ENCODE data around the gene ZNF407.

ZNF407 gene

GRCh38 chr18:74558096-74558495, 39.6 kb upstream of the ZNF407 start:
- H3F3A ChIP-seq (ENCODE audit: insufficient read depth, low read length), result no peaks in the 10 kb centered on the region
- no peaks in the 10 kb centered on the region for H3K9me2 ChIP-seq (replicated peaks; ENCODE audit: insufficient read depth, low read length)
- H3K9me3 ChIP-seq (replicated peaks; ENCODE audit: insufficient read depth, low read length), result no peaks in the 10 kb centered on the region
- no peaks in the 10 kb centered on the region for H3K4me1 ChIP-seq (ENCODE audit: low read length)
- H3K4me2 ChIP-seq (ENCODE audit: low read depth, low read length), result no peak overlapping the region
- H3K27me3 ChIP-seq (replicated peaks; ENCODE audit: insufficient read depth, low read length), result no peaks in the 10 kb centered on the region
- DNase-seq, result no peak
- no peak overlapping the region for H3K27ac ChIP-seq (ENCODE audit: low read length)
- no peak overlapping the region for H3K4me3 ChIP-seq (ENCODE audit: low read length)
- H3K36me3 ChIP-seq (replicated peaks; ENCODE audit: insufficient read depth, low read length), result no peaks in the 10 kb centered on the region
- H3K79me2 ChIP-seq (ENCODE audit: low read length), result no peaks in the 10 kb centered on the region
- TF ChIP-seq CTCF (IDR thresholded peaks at IDR 0.05; ENCODE audit: low read length), result no peak
- TF ChIP-seq EZH2 (optimal IDR thresholded peaks at IDR 0.05; ENCODE audit: low read depth, low read length), result no peak
- TF ChIP-seq EZH2phosphoT487 (IDR thresholded peaks at IDR 0.05; ENCODE audit: low read length), result no peak
- no peaks in the 10 kb centered on the region for H4K20me1 ChIP-seq (ENCODE audit: insufficient read depth, low read length)
- H2AFZ ChIP-seq (ENCODE audit: low read length), result no peak overlapping the region
- no peak overlapping the region for H3K9ac ChIP-seq (ENCODE audit: low read length)

- H3K27me3 ChIP-seq (replicated peaks; ENCODE audit: insufficient read depth, low read length), result no peaks in the 10 kb centered on the region
- H3K9me2 ChIP-seq (replicated peaks; ENCODE audit: insufficient read depth, low read length), result no peaks in the 10 kb centered on the region
- TF ChIP-seq EZH2phosphoT487 (IDR thresholded peaks at IDR 0.05; ENCODE audit: low read length) (no peak), CTCF (IDR thresholded peaks at IDR 0.05; ENCODE audit: low read length) (no peak), EZH2 (optimal IDR thresholded peaks at IDR 0.05; ENCODE audit: low read depth, low read length) (no peak)
- H3K27ac ChIP-seq (ENCODE audit: low read length), result no peak overlapping the region
- H3K79me2 ChIP-seq (ENCODE audit: low read length), result no peaks in the 10 kb centered on the region
- H3K36me3 ChIP-seq (replicated peaks; ENCODE audit: insufficient read depth, low read length), result no peaks in the 10 kb centered on the region
- H4K20me1 ChIP-seq (ENCODE audit: insufficient read depth, low read length), result no peaks in the 10 kb centered on the region
- H3K4me3 ChIP-seq (ENCODE audit: low read length), result no peak overlapping the region
- H2AFZ ChIP-seq (ENCODE audit: low read length), result no peak overlapping the region
- H3K4me2 ChIP-seq (ENCODE audit: low read depth, low read length), result no peak overlapping the region
- no peak overlapping the region for H3K9ac ChIP-seq (ENCODE audit: low read length)
- DNase-seq, result no peak
- no peaks in the 10 kb centered on the region for H3K9me3 ChIP-seq (replicated peaks; ENCODE audit: insufficient read depth, low read length)
- no peaks in the 10 kb centered on the region for H3K4me1 ChIP-seq (ENCODE audit: low read length)
- H3F3A ChIP-seq (ENCODE audit: insufficient read depth, low read length), result no peaks in the 10 kb centered on the region
Measured at GRCh38 chr18:74562131-74562730, 35.4 kb upstream of the ZNF407 start.

GRCh38 chr18:74562775-74563174, 34.9 kb upstream of the ZNF407 start:
- Histone ChIP-seq H3K4me3 (ENCODE audit: low read length) (no peak overlapping the region), H3K27ac (ENCODE audit: low read length) (no peak overlapping the region), H2AFZ (ENCODE audit: low read length) (no peak overlapping the region), H3K9me2 (replicated peaks; ENCODE audit: insufficient read depth, low read length) (no peaks in the 10 kb centered on the region), H3K9me3 (replicated peaks; ENCODE audit: insufficient read depth, low read length) (no peaks in the 10 kb centered on the region), H4K20me1 (ENCODE audit: insufficient read depth, low read length) (no peaks in the 10 kb centered on the region), H3K9ac (ENCODE audit: low read length) (no peak overlapping the region), H3K4me2 (ENCODE audit: low read depth, low read length) (no peak overlapping the region), H3K79me2 (ENCODE audit: low read length) (no peaks in the 10 kb centered on the region), H3K4me1 (ENCODE audit: low read length) (no peaks in the 10 kb centered on the region), H3F3A (ENCODE audit: insufficient read depth, low read length) (no peaks in the 10 kb centered on the region), H3K27me3 (replicated peaks; ENCODE audit: insufficient read depth, low read length) (no peaks in the 10 kb centered on the region), H3K36me3 (replicated peaks; ENCODE audit: insufficient read depth, low read length) (no peaks in the 10 kb centered on the region)
- no peak for DNase-seq
- TF ChIP-seq CTCF (IDR thresholded peaks at IDR 0.05; ENCODE audit: low read length) (no peak), EZH2phosphoT487 (IDR thresholded peaks at IDR 0.05; ENCODE audit: low read length) (no peak), EZH2 (optimal IDR thresholded peaks at IDR 0.05; ENCODE audit: low read depth, low read length) (no peak)

All from MM.1S (cell line).